HG03280 (cell line): Measurements from ENCODE around the gene IQGAP1.
"Not testable (repeated sequence)": the region's sequence is repeated elsewhere in the genome, so short reads cannot be mapped to it uniquely, and the experiment has no call there.

Experiments used
- ATAC-seq: cut with Tn5 transposase; IDR thresholded peaks from one replicate; pipeline ENCODE4 v1.9.1; 2021; ENCODE audit warnings: mild to moderate bottlenecking, moderate library complexity; ENCODE audit not compliant: unreplicated experiment

The IQGAP1 gene

GRCh38 chr15:90478846-90479481 is 90.9 kb downstream of the IQGAP1 start:
- ATAC-seq, result no peak

DNA sequence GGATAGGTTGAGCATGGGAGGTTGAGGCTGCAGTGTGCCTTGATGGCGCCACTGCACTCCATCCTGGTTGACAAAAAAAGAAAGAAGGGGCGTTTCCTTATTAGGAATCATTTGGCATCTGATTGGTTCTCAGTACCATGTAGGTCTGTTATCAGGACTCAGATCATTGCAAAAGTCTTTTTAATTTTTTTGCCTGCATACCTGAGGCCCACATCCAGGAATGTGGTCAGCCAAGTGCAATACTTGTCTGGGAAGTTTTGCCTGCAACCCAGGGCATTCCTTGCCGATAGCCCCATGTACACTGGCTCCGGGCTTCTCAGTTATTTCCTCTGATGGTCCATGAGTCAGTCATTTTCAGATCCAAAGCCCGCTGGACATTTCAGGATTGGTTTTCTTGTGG is 91.6 kb downstream of the IQGAP1 start:
- no peak for ATAC-seq

GRCh38 chr15:90481023-90481422 is 93.0 kb downstream of the IQGAP1 start:
- ATAC-seq, result no peak

DNA sequence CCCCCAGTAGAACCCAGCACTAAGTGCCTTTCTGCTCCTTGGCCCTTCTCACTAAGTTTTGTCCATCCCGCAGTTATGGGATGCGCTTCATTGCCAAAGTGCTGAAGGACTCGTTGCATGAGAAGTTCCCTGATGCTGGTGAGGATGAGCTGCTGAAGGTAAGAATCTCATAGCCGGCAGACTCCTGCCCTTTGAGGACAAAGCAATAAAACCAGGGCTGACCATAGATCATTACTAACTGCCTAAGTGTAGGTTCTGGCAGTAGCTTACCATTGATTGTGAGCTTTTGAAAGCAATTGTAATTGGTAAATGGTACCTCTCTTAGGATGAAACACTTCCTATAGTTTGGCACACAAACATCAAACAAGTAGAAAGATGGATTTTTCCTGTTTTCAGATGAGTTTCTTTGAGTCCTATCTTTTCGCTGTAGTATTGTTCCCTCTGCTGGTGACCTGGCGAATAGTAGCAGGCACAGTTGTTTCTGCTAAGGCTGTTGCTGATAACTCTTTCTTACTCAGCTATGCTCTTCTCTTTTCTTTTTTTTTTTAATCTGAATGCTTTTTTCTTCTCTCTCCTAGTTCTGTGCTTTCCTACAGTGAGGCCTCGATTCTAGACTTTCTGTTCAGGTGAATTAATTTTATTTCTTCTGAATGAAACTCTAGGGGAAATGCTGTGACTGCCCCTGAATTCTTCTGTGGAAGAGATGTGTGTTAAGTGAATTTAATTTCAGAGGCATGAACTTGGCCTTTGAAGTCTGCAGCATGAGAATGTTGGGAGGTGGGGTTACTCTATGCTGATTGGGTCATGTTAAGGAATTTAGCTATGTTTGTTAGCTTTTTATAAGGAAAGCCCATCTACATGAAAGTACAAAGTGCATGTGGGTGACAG is 94.3 kb downstream of the IQGAP1 start:
- ATAC-seq, result no peak

DNA sequence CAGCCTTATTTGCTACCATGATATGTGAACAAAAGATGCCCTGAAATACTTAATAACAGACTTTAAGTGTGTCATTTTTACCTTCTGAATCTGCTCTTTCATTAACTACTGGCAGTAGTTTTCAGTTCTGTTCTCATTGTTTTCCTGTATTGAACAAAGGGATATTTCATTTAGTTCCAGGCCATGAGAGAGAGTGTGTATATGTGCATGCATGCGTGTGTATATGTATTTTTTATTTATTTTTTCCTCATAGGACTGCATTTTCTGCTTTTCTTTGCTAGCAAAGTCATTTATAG is 94.9 kb downstream of the IQGAP1 start:
- no peak for ATAC-seq

DNA sequence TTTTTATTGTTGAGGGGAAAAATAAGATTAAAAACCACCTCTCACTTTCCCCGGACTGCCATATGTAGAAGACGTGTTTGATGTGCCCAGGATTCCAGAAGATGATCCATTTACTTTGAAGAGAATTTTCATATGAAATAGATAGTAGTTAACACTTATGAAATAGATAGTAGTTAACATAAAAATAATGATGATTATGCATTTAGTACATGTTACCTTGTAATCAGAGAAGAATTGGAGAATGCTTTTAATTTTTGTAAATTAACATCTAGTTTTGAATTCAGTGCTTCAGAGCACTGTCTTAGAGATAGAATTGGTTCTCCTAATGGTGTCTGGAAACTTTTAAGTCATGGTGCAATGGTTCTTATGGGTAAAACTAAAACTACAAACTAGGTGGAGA is 95.6 kb downstream of the IQGAP1 start:
- ATAC-seq, result no peak

- ATAC-seq, result no peak
These were observed 99.1 kb downstream of the IQGAP1 start for GRCh38 chr15:90487186-90487585.

- ATAC-seq, result no peak
These were observed 101.5 kb downstream of the IQGAP1 start for GRCh38 chr15:90489514-90489913.

DNA sequence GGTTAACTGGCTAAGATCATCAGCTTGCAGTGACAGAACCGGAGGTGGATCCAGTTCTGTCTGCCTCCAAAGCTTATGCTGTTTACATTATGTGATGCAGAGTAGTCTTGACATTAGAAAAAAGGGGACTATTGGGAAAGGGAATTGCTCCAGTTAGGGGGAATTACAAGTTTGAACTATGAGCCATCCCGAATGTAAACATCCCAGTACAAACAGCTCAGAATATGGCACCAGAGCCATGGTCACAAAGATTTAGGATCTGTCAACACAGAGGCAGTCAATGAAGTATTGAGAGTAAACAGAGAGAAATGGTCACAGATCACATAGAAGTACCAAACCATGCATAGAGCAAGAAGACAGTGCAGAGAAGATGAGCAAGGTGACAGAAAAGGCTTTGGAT is 101.9 kb downstream of the IQGAP1 start:
- no peak for ATAC-seq

GRCh38 chr15:90493647-90494046 is 105.6 kb downstream of the IQGAP1 start:
- no peak for ATAC-seq

GRCh38 chr15:90495067-90495466 is 107.0 kb downstream of the IQGAP1 start:
- no peak for ATAC-seq

DNA sequence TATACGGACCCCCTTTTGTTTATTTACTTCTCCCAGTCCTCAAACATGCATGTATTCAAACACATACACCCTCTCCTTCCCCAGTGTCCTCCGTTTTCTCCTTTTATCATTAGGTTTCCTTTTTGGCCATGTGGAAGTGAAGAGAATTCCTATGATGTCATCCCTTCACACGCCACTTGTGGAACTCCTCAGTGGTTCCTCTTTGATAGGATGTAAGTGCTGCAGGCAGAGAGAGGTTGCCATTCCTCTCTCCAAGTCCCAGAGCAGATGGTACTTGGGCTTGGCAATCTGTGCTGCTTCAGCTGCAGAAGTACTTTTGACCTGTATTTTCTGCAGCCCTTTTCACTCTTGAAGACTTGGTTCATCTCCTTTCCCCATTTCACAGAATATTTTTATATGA is 108.7 kb downstream of the IQGAP1 start:
- ATAC-seq, result no peak

- ATAC-seq, result no peak
These were observed 109.3 kb downstream of the IQGAP1 start for GRCh38 chr15:90497376-90497775.

- ATAC-seq, result no peak
These were observed 109.9 kb downstream of the IQGAP1 start for GRCh38 chr15:90497912-90498311.

- ATAC-seq, result no peak
These were observed 112.1 kb downstream of the IQGAP1 start for GRCh38 chr15:90500171-90500570.

DNA sequence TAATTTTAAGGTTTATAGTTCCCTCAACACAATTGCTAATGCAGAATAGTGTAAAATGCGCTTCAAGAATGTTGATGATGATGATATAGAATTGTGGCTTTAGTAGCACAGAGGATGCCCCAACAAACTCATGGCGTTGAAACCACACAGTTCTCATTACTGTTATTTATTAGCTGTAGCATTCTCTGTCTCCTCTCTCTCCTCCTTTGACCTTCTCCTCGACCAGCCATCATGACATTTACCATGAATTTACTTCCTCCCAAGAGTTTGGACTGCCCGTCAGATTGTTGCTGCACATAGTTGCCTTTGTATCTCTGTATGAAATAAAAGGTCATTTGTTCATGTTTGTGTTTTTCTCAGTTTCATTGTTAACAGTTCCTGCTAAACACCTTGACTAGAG is 113.9 kb downstream of the IQGAP1 start:
- no peak for ATAC-seq

DNA sequence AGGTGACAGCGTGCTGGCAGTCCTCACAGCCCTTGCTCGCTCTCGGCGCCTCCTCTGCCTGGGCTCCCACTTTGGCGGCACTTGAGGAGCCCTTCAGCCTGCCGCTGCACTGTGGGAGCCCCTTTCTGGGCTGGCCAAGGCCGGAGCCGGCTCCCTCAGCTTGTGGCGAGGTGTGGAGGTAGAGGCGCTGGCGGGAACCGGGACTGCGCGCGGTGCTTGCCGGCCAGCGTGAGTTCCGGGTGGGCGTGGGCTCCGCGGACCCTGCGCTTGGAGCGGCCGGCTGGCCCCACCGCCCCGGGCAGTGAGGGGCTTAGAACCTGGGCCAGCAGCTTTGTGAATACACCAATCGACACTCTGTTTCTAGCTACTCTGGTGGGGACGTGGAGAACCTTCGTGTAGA is 122.7 kb downstream of the IQGAP1 start:
- ATAC-seq, result not testable (repeated sequence)

- ATAC-seq, result not testable (repeated sequence)
These were observed 123.2 kb downstream of the IQGAP1 start for GRCh38 chr15:90511211-90511618.

DNA sequence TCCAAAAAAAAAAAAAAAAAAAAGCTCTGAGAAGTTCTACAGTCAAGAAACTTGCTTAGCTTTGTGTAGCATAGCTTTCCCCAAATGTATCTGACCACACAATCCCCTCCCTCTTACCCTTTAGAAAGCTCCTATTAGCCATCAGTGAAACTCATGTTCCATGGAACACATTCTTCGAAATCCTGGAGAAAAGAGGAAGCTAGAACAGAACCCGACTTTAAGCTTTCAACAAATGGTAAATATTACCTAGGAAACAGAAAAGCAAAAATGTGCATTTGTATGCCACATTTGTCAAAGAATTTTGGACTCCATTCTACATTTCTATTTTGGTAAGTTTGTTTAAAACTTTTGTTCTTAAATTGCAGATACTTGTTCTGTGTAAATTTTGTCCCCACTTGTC is 124.2 kb downstream of the IQGAP1 start:
- no peak for ATAC-seq

DNA sequence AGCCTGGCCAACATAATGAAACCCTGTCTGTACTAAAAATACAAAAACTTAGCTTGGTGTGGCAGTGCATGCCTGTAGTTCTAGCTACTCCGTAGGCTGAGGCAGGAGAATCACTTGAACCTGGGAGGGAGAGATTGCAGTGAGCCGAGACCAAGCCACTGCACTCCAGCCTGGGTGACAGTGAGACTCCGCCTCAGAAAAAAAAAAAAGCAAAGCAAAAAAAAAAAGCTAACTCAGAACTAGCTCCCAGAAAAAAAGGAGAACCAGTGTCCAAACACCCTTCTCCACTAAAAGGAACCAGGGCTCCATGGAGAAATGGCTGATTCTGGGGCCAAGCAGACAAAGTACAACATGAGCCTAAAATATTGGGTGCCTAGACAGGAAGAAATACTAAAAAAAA is 124.9 kb downstream of the IQGAP1 start:
- ATAC-seq, result no peak

DNA sequence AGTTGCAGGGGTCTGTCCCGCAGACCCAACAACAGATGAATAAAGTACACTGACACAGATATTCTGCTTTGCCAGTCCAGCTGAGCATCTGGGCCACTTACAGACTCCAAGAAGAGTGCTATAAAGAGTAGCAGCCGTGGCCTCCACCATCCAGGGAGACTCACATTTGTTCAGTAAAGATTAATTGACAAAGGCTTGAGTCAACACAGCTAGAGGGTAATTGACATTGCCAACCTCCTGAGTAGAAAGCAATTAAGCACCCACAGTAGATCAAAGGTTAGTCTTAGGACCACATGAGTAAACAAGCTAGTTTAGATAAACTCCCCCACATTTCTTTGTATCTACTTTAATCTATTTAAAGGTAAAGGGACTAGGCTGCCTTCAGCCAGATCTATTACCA is 125.4 kb downstream of the IQGAP1 start:
- ATAC-seq, result no peak

GRCh38 chr15:90513893-90514292 is 125.9 kb downstream of the IQGAP1 start:
- ATAC-seq, result not testable (repeated sequence)

DNA sequence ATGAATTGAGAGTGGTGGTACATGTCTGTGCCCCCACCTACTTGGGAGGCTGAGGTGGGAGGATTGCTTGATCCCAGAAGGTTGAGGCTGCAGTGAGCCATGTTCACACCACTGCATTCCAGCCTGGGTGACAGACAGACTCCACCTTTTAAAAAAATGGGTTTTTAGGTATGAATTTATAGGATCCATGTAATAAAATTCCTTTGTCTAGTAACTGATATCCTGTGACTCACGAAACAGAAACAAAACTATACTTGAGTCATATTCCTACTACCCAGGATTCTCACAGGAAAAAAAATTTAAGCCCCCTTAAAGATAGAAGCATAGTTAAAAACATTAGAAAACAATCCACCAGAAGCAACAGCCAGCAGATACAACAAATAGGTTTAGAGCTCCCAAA is 131.6 kb downstream of the IQGAP1 start:
- no peak for ATAC-seq
